CD4-positive, CD25-positive, alpha-beta regulatory T cell (primary cell): Measurements from ENCODE around the gene ETNK2. TPM values are rescaled to one million over a fixed set of nuclear protein-coding genes. Genes with fewer than 3 reads are reported as not detected.

Source experiments
- ATAC-seq, 2 donors: fragments of 150-1000 bp; cut with Tn5 transposase; one replicate each; pipeline ENCODE4 v1.10.0; 2021; ENCODE audit warnings: low read depth in 2 of 2, moderate number of reproducible peaks in 2 of 2, moderate library complexity in 1 of 2
- DNase-seq, 3 donors: peaks; one replicate each; pipeline versions ENCODE4 v3.0.0 to v3.0.0-alpha.2; 2012 to 2022; ENCODE audit warnings: mixed read lengths in 1 of 3
- H3K27ac ChIP-seq: one replicate; pipeline ENCODE4 v1.7.0; 2013; ENCODE audit warnings: mild to moderate bottlenecking, low read length; ENCODE audit not compliant: insufficient read depth, poor library complexity, severe bottlenecking
- H3K27me3 ChIP-seq: one replicate; pipeline ENCODE4 v1.7.0; 2013; ENCODE audit warnings: low read length; ENCODE audit not compliant: control insufficient read depth, insufficient read depth
- H3K36me3 ChIP-seq: one replicate; pipeline ENCODE4 v1.7.0; 2013; ENCODE audit warnings: mild to moderate bottlenecking, low read length, moderate library complexity; ENCODE audit not compliant: control insufficient read depth, insufficient read depth
- H3K4me1 ChIP-seq: 2 replicates; pipeline ENCODE4 v1.7.0; 2013; ENCODE audit warnings: mild to moderate bottlenecking, low read length; ENCODE audit not compliant: insufficient read depth, control insufficient read depth, poor library complexity, severe bottlenecking
- H3K4me3 ChIP-seq: one replicate; pipeline ENCODE4 v1.7.0; 2013; ENCODE audit warnings: low read depth, mild to moderate bottlenecking, low read length, moderate library complexity
- H3K9me3 ChIP-seq, 2 experiments: 1 replicate in 1 of 2; 2 replicates in 1 of 2; pipeline ENCODE4 v1.7.0; 2013; ENCODE audit warnings: low read length in 2 of 2, mild to moderate bottlenecking in 1 of 2, moderate library complexity in 1 of 2; ENCODE audit not compliant: control insufficient read depth in 2 of 2
- H3K27ac Mint-ChIP-seq, 3 donors: one replicate each; pipeline ENCODE4 v1.8.0; 2020 to 2022; ENCODE audit warnings: mild to moderate bottlenecking in 3 of 3, mixed read lengths in 3 of 3, moderate library complexity in 2 of 3
- H3K27me3 Mint-ChIP-seq: one replicate; pipeline ENCODE4 v1.8.0; 2022; ENCODE audit warnings: mild to moderate bottlenecking, mixed read lengths
- H3K36me3 Mint-ChIP-seq: one replicate; pipeline ENCODE4 v1.8.0; 2020; ENCODE audit warnings: mixed read lengths
- H3K4me1 Mint-ChIP-seq, 4 donors: one replicate each; pipeline ENCODE4 v1.8.0; 2020 to 2022; ENCODE audit warnings: mixed read lengths in 4 of 4, mild to moderate bottlenecking in 1 of 4
- H3K4me3 Mint-ChIP-seq, 4 donors: one replicate each; pipeline ENCODE4 v1.8.0; 2020 to 2022; ENCODE audit warnings: mild to moderate bottlenecking in 4 of 4, mixed read lengths in 4 of 4, moderate library complexity in 3 of 4
- H3K9me3 Mint-ChIP-seq, 7 donors: one replicate each; pipeline ENCODE4 v1.8.0; 2020 to 2022; ENCODE audit warnings: mixed read lengths in 7 of 7, mild to moderate bottlenecking in 3 of 7, moderate library complexity in 2 of 7
- polyA plus RNA-seq, 4 donors: library from polyadenylated mRNA; unstranded; fragments of 300-500 nt; fragmentation: Illumina TruSeq; gene quantifications; one replicate each; pipeline ENCODE4 v1.2.3, GENCODE V29; 2021
- total RNA-seq: library from RNA; stranded (reverse); gene quantifications from one replicate; pipeline ENCODE4 v1.2.3, GENCODE V29; 2022

The ETNK2 gene
- total and polyA plus RNA-seq, 5 donors from 2014 or later = 0.55 to 3.0 (median 1.2) TPM

DNA sequence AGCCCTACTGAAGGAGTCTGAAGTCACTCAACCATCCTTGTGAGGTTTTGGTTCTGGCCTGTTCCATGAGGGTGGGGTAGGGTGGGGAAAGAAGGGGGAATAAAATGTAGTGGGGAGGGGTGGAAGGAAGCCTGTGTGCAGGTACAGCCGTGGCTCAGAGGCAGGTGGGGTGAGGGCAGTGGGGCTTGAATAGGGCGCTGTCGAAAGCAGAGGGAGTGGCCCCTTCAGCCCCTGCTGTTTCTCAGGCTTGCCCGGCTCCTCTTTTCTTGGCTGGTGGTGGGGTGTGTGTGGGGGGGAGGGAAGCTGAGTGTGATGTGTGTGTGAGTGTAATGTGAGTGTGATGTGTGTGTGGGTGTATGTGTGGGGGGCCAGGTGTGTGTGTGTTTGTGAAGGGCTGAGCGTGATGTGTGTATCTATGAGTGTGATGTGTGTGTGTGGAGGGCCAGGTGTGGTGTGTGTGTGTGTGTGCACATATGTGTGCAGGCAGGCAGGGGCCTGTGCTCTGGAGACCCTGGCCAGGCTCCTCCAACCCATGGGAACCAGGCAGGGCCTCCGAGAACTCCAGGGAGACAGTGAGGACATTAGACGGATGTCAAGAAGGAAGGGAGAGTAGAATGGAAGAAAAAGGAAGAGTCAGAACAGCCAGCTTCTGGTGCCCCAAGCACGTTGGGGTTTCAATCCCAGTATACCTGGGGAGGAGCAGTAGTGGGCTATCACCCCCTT lies 69.9 kb downstream of the ETNK2 start:
- no peak for DNase-seq
- Histone ChIP-seq H3K27me3 (peaks cover 2% of the 10 kb centered on the region), H3K4me1 (no peaks in the 10 kb centered on the region), H3K27ac (no peak overlapping the region), H3K9me3 (no peaks in the 10 kb centered on the region), H3K4me3 (no peak overlapping the region), H3K36me3 (no peaks in the 10 kb centered on the region)
- H3K27me3 Mint-ChIP-seq = peaks cover 30% of the 10 kb centered on the region
- H3K4me1 Mint-ChIP-seq = no peaks in the 10 kb centered on the region
- H3K36me3 Mint-ChIP-seq = no peaks in the 10 kb centered on the region
- H3K27ac Mint-ChIP-seq = no peak overlapping the region
- no peak for ATAC-seq
- peak overlapping the region in 1 of 4 donors; percentile 78 for H3K4me3 Mint-ChIP-seq
- no peaks in the 10 kb centered on the region for H3K9me3 Mint-ChIP-seq

DNA sequence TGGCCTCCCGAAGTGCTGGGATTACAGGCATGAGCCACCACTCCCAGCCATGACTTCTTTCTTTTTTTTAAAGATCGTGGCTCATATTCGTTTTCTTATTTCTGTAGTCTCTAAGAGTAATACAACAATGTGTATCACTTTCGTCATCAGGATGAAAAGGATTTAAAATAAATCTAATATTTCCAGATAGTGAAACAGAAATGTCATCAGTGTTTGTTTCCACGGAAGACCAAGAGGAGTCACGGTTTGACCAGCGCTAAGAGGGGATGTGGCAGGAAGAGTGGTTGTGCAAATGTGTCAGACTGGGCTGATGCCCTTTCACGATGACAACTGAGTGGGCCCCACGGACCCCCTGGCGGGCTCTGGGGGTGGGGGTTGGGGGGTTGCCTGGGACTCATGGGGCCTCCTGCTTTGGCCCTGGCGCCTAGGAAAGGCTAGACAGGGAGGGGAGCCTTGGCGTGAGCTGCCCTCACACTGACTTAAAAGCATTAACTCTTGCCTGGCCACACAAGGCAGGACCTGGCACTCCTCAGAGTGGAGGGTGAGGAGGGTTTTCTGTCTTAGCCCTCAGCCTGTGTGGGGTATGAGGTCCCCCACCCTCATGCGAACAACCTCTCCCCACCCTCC lies 70.6 kb downstream of the ETNK2 start:
- Histone ChIP-seq H3K4me1 (no peaks in the 10 kb centered on the region), H3K27ac (no peak overlapping the region), H3K4me3 (no peak overlapping the region), H3K27me3 (peaks cover 6% of the 10 kb centered on the region), H3K9me3 (no peaks in the 10 kb centered on the region), H3K36me3 (no peaks in the 10 kb centered on the region)
- H3K27ac Mint-ChIP-seq = no peak overlapping the region
- H3K27me3 Mint-ChIP-seq = peaks cover 36% of the 10 kb centered on the region
- H3K4me1 Mint-ChIP-seq = no peaks in the 10 kb centered on the region
- no peak for ATAC-seq
- H3K9me3 Mint-ChIP-seq = no peaks in the 10 kb centered on the region
- no peak for DNase-seq
- H3K36me3 Mint-ChIP-seq = no peaks in the 10 kb centered on the region
- H3K4me3 Mint-ChIP-seq = no peak overlapping the region

Other genes with a start within 250 kb of the ETNK2 start
- 0.47 TPM for gene SOX13, start 78.9 kb downstream of the ETNK2 start, total RNA-seq
- not detected for gene SOX13, start 78.9 kb downstream of the ETNK2 start, polyA plus RNA-seq
- not detected for gene REN, start 14.3 kb upstream of the ETNK2 start, total RNA-seq
- gene REN, start 14.3 kb upstream of the ETNK2 start, polyA plus RNA-seq = not detected
- gene KISS1, start 44.4 kb upstream of the ETNK2 start, total RNA-seq = 0.59 TPM
- not detected for gene KISS1, start 44.4 kb upstream of the ETNK2 start, polyA plus RNA-seq
- gene GOLT1A, start 61.9 kb upstream of the ETNK2 start, total RNA-seq = not detected
- gene GOLT1A, start 61.9 kb upstream of the ETNK2 start, polyA plus RNA-seq = not detected
- gene PLEKHA6, start 207.9 kb upstream of the ETNK2 start, total RNA-seq = 0.17 TPM
- not detected for gene PLEKHA6, start 207.9 kb upstream of the ETNK2 start, polyA plus RNA-seq